GM18508 (cell line): ENCODE measurements around the gene AIMP2.
A peak's percentile ranks its signal among the peaks of the same experiment; 100 is the strongest.
"Not testable (repeated sequence)": the region's sequence is repeated elsewhere in the genome, so short reads cannot be mapped to it uniquely, and the experiment has no call there.

Source experiments
- ATAC-seq: cut with Tn5 transposase; IDR thresholded peaks from one replicate; pipeline ENCODE4 v1.9.1; 2021; ENCODE audit warnings: moderate number of reproducible peaks; ENCODE audit not compliant: insufficient read depth, unreplicated experiment

AIMP2 gene

DNA sequence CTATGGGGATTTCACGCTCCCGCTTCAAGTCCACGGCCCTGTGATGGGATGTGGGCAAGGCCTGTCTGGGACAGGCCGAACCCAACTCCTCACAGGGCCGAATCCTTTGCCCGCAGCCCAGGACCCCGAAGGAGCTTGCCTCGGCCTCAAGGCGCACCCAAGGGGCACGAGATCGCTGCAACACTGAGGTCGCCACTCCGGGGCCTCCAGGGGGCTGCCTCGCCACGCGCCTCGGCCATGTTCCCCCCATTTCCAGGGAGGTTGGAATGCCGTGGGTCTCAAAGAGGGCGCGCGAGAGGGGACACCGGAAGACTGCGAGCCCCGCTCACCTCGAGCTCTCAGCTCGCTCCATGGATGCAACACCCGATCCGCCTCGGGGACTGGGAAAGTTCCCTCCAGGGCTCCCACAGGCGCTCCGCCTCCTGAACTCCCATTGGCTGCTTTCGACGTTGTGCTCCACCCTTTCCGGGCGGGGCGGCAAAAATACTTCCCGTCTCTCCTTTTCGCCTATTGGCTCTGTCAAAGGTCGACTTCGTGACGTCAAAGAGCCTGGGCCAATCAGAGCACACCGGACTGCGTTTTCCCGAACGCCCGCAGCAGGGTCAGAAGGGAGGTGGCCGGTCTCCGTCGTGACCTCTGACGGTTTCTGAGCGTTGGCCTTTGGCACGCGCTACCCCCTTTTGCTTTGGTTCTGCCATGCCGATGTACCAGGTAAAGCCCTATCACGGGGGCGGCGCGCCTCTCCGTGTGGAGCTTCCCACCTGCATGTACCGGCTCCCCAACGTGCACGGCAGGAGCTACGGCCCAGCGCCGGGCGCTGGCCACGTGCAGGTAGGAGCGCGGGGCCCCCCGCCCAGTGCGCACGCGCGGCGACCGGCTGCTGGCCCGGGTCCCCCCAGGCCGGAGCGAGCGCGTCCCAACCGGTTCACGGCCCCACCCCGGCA lies at the start of gene AIMP2, which contains the start of gene PMS2:
TSS of gene AIMP2 (plus strand) at position 605 of the 944 bp plus-strand sequence. CDS start at position 697, 92 bp downstream.
TSS of gene PMS2 (minus strand) at position 382 of the 944 bp plus-strand sequence. CDS start at position 352, 30 bp downstream.
- ATAC-seq = peak; percentile 82

DNA sequence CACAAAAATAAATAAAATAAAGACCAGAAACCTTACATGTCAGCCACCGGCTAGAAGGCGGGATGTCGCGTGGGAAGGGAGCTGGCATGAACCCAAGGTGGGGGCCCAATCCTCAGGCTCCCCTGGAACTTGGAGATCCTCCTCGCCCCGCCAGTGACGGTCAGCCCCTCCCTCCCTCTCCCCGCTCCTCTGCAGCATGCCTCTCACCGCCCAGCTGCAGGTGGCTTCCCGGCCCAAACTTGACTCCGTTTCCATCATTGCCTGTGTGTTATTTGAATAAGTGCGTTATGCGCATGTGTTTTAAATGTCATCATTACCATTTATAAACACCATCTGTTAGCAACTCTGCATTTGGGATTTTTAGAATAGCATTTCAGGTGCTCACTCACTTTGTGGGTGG lies 45.9 kb upstream of the AIMP2 start:
- ATAC-seq = not testable (repeated sequence)

DNA sequence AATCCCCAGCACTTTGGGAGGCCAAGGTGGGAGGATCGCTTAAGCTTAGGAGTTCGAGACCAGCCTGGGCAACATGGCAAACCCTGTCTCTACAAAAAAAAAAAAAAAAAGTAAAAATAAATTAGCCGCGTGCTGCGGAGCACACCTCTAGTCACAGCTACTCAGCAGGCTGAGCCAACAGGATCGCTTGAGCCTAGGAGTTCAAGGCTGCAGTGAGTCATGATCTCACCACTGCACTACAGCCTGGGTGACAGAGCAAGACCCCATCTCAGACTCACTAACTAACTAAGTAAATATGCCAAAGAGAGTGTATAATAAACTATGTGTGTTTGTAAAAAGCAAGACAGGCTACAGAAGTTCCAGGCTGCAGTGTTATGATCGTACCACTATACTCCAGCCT lies 45.3 kb upstream of the AIMP2 start:
- not testable (repeated sequence) for ATAC-seq

DNA sequence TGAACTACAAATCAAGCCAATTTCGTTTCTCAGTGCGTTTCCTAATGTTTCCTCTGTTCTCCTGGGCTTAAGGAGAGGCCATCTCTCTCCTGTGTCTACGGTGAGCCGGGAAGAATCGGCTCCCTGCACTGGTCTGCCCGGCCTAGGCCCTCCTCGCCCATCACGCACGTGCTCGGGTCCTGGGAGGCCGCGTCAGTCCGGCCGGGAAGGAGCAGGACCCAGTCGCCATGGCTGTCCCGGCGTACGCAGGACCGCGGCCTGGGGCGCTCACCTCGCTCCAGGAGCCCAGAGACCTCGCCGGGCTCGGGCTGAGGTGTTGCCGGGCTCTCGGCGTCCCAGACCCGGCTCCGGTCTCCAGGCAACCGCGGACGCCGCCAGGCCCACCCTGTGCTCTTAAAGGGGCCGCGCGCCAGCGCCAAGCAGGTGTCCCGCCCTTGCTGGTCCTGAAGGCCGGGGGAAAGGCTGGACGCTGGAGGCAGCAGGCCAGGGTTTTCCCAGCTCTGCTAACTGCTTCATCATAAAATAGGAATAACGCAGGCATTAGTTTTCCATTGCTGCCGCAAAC lies 38.6 kb upstream of the AIMP2 start, which contains the start of gene RSPH10B:
TSS of gene RSPH10B (minus strand) at position 343 of the 565 bp plus-strand sequence. CDS start 3,573 bp downstream, outside the sequence.
- ATAC-seq = not testable (repeated sequence)

DNA sequence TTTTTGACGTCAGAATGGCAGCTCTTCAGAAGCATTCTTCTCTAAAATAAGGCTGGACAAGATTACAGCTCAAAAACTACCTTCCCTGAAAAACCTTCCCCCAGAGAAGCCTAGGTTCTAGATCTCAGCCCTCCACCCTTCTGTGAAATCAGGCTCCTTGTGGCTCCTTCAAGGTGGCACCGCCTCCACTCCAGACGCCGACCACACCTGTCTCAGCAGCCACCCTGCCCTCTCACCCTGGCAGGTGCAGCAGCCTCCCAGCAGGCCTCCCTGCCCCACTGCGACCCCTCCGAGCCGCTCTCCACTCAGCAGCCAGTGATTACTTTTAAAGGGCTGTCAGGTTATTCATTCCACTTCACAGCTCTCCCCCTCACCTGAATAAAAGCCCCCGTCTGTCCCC lies 35.5 kb upstream of the AIMP2 start:
- not testable (repeated sequence) for ATAC-seq

DNA sequence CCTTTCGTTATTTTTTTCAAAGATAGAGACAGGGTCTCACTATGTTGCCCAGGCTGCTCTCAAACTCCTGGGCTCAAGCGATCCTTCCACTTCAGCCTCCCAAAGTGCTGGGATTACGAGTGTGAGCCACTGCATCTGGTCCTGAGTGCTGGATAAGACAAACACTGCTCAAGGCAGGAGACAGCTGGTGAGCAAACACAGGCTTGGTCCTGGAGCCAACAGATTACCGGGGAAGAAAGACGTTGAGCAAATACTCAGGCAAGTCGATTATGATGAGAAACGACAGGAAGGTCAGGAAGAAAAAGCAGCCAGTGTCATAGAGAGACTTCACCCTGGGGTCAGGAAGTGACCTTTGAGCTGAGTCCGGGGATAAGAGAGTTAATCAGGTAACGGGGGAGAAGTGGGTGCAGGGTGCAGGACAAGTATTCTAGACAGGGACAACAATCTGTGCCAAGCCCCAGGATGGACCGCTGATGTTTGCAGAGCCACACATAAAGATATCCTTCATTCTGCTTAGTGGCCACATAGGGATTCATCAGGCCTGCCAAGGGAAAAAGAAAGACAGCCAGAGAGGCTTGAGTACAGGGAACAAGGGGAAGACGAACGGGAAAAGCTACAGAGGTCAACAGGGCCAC lies 29.3 kb upstream of the AIMP2 start:
- not testable (repeated sequence) for ATAC-seq

DNA sequence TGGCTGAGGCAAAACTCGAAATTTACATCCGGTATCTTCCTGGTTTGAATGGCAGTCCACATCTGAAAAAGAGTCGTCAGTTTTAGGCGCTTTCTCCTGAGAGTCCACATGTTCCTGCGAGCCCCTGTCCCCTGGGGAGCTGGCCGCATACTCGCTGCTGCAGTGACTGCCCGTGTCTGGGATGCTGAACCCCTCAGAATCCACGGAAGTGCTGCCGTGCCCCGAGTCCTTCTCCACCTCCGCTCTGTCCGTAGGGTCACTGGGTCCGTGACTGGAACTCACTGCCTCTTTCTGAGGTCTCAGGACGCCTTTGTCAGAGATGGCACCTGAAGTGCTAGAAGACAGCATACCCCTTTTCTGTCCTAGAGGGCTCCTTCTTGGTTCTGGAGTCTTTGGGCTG lies 22.0 kb upstream of the AIMP2 start:
- ATAC-seq = not testable (repeated sequence)

DNA sequence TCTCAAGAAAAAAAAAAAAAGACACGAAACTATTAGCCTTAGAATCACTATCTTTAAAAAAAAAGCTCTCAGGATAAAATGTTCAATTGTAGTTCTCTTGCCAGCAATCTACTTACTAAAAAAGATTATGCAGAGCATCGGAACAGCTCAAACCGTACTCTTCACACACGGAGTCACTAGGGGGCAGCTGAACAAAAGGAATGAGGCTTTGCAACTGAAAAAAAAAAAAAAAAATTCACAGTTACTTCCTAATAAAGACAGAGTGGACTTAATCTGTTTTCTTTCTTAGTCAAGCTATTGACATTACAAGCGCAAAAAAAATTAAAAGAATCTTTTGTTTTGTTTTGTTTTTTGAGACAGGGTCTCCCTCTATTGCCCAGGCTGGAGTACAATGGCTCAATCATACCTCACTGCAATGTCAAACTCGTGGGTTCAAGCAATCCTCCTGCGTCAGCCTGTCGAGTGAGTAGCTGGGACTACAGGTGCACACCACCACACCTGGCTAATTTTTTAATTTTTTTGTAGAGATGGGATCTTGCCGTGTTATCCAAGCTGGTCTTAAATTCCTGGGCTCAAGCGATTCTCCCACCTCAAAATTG lies 11.8 kb upstream of the AIMP2 start:
- no peak for ATAC-seq

DNA sequence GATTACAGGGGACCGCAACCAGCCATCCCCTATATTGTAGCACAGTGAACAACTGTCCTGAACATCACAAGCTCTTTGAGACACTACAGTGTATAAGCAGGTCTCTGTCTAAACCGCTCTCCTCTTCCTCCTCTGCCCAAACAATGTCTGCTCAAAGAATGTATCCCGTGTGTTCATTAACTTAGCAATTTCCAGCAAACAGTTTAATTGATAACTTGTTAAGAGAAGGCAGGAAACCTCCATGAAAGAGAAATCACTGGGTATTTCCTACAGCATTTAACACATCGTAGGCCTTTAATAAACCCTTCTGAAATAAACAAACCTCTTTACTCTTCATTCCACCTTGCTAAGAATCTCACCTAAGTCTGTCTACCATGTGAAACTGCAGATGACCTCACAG lies 1.7 kb upstream of the AIMP2 start:
- ATAC-seq = no peak

DNA sequence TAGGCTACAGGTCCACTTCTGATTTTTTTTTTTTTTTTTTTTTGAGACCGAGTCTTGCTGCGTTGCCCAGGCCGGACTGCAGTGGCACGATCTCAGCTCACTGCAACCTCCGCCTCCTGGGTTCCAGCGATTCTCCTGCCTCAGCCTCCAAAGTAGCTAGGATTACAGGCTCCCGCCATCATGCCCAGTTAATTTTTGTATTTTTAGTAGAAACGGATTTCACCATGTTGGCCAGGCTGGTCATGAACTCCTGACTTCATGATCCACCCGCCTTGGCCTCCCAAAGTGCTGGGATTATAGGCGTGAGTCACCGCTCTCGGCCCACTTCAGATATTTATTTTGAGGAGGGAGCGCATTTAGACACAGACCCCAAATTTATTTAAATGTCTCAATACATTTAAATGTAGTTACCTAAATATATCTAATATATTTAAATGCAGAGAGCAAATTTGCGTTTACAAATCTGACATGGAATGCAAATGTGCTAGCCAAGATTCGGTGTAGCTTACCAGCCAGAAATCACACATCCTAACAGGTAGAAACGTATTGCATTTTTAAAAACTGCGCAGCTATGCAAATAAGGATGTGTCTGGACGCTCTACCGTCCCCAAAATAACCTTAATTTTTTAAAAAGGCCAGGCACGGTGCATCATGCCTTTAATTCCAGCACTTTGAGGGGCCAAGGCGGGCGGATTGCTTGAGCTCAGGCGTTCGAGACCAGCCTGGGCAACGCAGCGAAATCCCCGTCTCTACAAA lies 1.1 kb upstream of the AIMP2 start:
- not testable (repeated sequence) for ATAC-seq

DNA sequence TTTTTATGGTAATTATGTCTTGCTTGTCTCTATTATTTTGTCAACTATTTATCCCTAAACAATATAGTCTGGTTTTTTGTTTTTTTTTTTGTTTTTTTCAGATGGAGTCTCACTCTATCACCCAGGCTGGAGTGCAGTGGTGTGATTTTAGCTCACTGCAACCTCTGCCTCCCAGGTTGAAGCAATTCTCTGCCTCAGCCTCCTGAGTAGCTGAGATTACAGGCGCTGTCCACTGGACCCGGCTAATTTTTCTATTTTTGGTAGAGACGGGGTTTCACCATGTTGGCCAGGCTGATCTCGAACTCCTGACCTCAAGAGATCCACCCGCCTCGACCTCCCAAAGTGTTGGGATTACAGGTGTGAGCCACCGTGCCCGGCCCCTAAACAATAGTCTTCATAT lies 1.3 kb downstream of the AIMP2 start:
- ATAC-seq = not testable (repeated sequence)

DNA sequence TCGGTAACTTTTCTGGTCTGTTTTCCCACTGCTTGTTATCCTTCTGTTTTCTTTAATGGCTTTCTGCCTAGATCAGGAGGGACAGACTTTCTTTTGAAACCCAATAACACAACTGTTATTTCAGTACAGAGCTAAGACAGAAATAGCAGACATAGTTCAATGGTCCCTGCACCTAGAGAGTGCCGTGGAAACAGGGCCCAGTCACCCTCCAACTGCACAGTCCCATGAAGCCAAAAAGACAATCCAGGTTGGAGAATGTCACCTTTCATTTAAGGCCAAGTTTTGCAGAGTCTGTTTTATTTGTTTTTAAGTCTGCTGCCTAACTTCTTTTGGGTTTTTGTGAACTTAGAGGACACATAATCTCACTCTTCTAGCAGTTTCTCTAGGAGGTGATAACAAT lies 2.5 kb downstream of the AIMP2 start:
- no peak for ATAC-seq

DNA sequence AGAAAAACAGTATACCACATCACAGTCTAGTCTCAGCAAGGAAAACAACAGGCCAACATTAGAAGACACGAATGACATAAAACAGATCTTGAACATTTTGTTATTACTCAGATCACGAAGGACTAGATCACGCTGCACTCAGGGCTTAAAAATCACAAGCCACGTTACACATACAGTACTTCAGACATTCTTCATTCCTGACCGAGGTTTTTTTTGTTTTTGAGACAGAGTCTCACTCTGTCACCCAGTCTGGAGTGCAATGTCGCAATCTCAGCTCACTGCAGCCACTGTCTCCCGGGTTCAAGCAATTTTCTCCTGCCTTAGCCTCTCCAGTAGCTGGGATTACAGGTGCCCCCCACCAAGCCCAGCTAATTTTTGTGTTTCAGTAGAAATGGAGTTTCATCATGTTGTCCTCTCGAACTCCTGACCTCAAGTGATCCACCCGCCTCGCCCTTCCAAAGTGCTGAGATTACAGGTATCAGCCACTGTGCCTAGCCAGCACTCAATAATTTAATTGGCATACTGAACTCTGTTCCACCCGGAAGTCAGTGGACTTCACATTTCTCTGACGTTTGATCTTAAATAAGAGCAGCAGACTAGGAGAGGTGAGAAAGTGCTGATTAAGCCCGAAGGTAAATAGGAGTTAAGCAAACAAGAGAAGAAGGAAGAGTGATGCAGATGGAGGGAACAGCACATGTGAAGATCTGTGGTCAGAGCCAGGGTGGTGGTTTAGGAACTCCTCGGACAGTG lies 3.5 kb downstream of the AIMP2 start:
- no peak for ATAC-seq

DNA sequence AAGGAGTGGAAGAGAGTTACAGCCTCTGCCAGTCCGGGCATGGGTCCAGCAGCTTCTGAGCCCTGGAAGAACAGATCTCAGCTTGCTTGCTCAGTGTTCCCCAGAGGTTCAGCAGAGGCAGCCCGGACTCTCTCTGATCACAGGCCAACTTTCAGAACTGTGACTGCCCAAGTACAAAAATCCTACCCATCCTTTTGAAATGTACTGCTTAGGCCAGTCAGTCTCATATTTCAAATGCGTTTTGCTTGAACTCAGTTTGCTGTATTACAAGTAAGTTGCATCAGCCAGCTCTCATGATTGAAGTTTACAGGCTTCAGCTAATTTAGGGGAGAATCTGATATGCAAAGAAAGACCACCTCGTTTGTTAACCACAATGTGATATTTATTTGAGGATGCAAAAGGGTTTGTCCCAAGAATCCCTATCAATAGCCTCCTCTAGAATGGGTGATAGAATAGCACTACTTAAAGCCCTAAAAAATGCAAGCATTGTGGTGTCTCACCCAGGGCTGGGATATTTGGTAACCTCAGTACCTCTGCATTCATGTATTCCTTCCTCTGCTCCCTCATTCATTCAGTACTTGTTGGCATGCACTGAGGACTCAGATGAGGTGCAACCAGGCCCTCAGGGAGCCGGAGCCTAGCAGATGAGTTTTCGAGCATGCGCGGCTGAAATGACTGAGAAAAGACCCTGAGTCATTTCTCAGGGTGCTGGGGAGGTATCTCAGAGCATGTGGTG lies 7.0 kb downstream of the AIMP2 start:
- ATAC-seq = no peak

DNA sequence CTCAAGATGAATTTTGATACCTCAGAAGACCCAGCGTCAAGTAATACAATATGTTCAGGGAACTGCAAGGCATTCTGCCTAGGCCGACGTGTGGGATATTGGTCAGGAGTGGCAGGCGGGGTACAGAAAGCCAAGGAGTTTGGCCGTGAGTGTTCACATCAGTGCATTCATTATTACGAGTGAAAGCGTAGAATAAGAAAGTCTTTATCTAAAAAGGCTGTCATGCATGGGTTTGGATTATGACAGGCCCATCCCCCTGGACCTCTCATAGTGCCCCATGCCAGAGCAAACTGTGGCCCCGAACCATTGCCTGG lies 7.5 kb downstream of the AIMP2 start:
- ATAC-seq = no peak

DNA sequence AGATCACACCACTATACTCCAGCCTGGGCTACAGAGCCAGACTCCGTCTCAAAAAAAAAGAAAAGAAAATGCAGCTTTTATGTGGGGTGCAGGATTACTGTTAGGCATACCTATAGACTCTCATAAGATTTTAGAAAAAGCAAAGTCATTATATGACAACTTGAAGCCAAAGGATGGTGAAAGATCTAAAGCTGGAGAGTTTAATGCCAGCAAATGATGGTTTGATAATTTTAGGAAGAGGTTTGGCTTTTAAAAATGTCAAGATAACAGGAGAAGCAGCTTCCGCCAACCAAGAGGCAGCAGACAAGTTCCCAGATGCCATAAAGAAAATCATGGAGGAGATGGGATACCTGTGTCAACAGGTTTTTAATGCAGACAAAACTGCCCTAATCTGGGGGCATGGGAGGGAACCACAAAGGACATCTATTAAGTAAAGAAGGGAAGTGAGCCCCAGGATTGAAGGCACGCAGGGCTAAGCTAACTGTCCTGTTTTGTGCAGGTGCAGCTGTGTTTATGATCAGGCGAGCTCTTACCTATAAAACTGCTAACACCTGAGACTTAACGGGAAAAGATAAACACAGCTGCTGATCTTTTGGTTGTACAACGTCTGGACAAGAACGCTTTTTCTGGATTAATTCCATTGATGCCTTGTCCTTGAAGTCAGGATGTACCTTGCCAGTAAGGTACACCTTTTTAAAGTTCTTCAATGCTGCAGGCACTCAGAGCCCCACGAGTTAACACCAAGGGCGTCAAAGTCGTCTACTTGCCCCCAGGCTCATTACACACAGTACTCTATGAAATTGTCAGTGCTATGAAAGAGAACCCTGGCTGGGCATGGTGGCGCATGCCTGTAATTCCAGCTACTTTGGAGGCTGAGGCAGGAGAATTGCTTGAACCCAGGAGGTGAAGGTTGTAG lies 11.6 kb downstream of the AIMP2 start:
- no peak for ATAC-seq

DNA sequence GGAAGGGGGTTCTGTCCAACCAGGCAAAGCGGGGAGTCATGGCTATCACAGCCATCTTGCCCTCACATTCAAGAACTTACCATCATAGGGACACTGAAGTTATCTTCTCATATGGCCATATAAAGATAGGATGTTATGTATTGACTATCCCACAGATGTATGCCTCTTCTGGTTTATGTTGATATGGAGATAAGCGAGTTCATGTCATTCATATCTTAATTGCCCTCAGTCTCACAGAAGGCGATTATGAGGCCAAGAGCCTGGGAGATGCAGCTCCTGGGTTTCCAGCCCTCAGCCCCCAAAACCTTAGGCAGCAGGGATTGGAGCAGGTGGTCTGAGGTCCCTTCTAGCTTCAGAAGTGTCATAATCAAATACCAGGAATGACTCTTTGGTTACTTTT lies 13.6 kb downstream of the AIMP2 start:
- ATAC-seq = no peak
